HG02870 (cell line): Measurements from ENCODE around the gene AKR1C1.
"Not testable (repeated sequence)": the region's sequence is repeated elsewhere in the genome, so short reads cannot be mapped to it uniquely, and the experiment has no call there.

ENCODE experiments used
- ATAC-seq: cut with Tn5 transposase; IDR thresholded peaks from one replicate; pipeline ENCODE4 v1.9.1; 2021; ENCODE audit warnings: mild to moderate bottlenecking, moderate library complexity; ENCODE audit not compliant: unreplicated experiment

The AKR1C1 gene

DNA sequence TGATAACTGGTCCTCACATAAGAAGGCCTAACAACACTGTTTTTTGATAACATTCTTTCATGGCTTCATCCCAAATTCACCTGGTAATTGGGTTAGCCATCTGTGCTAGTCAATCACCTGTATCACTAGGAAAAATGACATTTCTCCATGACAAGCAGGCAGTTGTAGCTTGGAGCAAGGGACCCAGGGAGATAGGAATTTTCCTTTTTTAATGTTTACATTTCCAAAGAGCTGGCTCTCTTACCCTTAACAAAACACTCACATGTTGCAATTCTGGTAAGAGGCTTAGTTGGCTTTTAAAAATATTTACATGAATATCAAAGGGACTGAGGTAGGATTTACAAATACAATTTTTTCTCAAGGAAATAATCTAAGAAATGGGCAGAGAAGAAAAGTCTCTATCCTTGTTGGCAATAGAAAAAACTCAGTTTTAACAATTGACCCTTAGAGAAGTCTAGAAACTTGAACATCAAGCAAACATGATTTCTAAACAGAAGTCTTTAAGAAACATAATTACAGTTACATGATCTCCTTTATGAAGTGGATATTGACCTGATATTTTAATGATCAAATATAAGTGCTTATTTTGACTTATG lies 16.1 kb upstream of the AKR1C1 start:
- ATAC-seq, result no peak

GRCh38 chr10:4947635-4948596 lies 15.3 kb upstream of the AKR1C1 start:
- no peak for ATAC-seq

DNA sequence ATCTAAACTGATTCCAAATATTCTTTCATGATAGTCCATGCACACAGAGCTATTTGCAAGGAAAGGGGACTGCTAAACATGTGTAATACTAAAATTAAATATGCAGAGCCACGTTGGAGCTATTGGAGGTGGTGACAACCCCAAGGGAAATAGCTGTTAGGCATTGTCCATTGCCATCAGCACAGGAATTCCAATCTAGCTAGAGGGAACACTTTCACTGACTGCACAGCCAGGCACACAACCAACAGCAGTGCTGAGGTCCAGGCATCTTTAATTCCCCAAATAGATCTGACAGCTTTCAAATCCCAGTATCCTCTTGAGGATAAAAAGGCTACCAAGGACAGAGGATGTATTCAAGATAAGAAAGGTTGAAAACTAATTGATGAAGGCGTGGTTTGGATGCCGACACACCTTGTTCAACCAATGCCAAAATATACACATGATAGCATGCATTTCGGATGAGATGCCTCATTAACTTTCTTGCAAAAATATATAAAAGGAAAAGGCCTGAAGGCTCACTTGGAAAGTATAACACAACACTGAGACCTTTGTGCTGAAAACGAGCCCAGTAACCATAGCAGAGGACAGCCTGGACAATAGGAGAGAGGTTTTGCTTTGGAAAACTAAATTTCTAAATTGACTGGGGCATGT lies 11.6 kb upstream of the AKR1C1 start:
- not testable (repeated sequence) for ATAC-seq

DNA sequence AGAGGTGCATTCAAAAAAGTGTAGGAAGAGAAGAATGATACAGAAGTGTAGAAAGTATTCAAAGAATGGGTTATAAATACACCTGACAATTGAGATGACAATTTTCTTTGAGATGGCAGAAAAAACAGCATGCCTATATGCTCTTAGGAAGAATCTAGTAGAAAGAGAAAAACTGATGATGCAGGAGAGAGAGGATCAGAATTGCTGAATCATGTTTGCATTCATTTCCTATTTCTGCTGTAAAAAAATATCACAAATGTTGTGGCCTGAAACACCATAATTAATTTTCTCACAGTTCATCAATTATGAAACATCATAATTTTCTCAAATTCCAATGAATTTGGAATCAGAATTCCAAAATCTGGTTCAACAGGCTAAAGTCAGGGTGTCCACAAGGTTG lies 9.8 kb upstream of the AKR1C1 start:
- ATAC-seq, result no peak

DNA sequence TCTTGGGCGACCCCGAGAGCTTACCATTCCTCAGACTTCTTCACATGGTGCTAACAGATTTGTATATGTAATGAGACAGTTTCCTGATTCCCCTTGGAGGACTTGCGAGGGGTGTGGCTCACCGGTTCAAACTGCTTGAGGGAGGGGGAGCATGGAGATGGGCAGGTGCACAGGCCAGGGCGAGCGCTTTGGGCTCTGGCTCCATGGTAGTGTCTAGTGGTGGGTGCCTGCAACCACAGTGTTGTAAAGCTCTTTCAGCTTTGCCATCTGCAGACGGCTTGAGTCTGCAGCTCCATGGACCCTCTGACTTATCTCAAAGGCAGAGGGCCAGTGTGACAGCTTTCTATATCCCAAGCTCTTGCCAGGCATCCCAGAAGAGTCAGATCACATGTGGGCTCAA lies 7.1 kb upstream of the AKR1C1 start:
- ATAC-seq, result not testable (repeated sequence)

- not testable (repeated sequence) for ATAC-seq
Observed at GRCh38 chr10:4956955-4957645, 6.1 kb upstream of the AKR1C1 start.

- not testable (repeated sequence) for ATAC-seq
Observed at GRCh38 chr10:4961558-4961957, 1.7 kb upstream of the AKR1C1 start.

GRCh38 chr10:4962308-4962707 lies 907 bp upstream of the AKR1C1 start:
- not testable (repeated sequence) for ATAC-seq

DNA sequence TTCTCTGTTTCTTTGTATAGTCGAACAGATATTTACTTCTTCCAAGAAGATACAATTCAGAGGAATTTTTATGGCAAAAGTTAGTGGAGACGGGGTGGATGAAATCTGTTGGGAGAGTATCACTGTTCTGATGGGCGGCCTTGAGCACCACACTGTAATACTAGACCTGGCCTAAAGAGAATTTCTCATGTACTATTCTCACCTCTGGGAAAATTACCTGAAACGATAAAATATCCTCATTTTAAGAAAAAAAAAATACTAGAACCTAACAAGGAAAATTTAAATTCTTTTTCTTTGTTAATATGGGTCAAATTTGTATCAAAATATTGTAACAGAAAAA lies 570 bp downstream of the AKR1C1 start:
- ATAC-seq, result not testable (repeated sequence)

DNA sequence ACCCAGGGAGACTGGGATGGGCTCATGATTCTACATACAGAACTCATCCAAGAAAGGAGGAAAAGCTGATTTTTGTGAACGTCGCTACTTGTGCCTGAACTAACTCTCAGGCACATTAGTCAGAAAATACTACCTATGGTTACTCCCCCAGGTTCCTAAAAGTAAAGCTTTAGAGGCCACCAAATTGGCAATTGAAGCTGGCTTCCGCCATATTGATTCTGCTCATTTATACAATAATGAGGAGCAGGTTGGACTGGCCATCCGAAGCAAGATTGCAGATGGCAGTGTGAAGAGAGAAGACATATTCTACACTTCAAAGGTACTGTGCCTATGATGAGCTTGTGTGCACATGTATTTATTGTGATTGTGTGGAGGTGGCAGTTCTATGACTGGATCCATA lies 2.5 kb downstream of the AKR1C1 start:
- not testable (repeated sequence) for ATAC-seq

DNA sequence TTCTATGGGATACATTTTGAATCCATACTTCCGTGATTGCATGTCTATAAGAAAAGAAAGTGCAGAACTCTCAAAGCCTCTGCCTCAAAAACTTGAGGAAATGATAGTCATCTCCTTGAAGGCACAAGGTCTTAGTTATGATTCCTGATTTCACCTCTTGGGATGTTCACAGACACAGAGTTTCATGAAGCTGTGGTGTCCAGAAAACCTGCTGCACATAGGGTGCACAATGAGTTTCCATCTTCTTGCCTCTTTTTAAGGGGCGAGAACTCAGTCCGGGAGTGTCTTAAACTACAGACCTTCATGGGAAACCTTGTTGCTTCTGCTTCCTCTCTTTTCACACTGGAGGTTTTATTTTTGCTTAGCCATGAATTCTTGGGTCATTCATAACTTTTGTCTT lies 4.0 kb downstream of the AKR1C1 start:
- not testable (repeated sequence) for ATAC-seq

- ATAC-seq, result not testable (repeated sequence)
Observed at GRCh38 chr10:4969289-4969688, 6.1 kb downstream of the AKR1C1 start.

DNA sequence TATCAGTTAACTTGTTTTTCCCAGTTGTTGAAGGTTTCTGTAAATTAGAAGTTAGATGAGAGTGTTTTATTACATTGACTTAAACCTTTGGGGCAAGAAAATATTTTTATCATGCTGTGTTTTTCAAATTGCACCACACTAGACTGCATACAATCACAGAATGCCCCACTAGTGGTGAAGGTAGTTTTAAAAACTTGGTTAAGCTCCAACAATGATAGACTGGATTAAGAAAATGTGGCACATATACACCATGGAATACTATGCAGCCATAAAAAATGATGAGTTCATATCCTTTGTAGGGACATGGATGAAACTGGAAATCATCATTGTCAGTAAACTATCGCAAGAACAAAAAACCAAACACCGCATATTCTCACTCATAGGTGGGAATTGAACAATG lies 7.1 kb downstream of the AKR1C1 start:
- not testable (repeated sequence) for ATAC-seq

DNA sequence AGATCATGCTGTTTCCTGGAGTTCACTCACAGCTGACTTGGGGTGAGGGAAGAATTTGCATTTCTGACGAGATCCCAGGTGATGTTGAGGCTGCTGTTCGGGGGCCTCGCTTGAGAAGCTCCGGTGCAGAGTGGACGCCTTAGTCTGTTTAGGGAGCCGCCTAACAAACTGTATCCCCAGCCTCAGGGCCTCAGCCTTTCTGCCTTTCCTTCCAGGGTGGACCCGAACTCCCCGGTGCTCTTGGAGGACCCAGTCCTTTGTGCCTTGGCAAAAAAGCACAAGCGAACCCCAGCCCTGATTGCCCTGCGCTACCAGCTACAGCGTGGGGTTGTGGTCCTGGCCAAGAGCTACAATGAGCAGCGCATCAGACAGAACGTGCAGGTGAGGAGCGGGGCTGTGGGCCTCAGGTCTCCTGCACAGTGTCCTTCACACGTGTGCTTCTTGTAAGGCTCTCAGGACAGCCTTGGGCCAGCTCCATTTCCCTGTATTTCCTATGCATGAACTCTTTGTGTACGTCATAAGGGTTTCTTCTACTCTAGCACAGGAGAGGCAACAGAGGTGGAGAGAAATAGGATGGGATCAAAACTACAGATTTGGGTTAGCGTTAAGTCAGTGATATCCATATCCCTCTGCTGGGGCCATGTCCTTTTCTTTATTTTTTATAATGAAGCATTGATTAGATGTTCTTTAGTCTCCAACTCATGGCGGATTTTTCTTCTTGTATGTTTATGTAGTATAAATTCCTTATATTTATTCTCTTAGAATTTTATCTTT lies 9.3 kb downstream of the AKR1C1 start:
- ATAC-seq, result not testable (repeated sequence)

GRCh38 chr10:4973294-4973693 lies 10.1 kb downstream of the AKR1C1 start:
- not testable (repeated sequence) for ATAC-seq

DNA sequence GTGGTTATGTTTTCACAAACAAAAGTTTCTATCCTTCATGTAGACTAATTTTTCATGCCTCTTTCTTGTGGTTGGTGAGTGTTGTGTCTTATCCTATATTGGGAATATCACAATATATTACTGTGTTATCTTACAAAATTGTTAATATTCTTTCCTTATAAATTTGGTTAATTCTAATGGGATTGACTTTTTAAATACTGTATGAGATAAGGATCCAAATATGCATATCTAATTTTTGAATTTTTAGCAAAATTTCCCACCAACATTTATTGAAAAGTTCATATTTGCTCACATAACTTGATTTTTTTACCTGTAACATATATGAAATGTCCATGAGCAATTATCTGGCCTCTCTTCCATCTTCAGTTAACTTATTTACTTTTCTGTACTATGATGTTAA lies 11.2 kb downstream of the AKR1C1 start:
- not testable (repeated sequence) for ATAC-seq

DNA sequence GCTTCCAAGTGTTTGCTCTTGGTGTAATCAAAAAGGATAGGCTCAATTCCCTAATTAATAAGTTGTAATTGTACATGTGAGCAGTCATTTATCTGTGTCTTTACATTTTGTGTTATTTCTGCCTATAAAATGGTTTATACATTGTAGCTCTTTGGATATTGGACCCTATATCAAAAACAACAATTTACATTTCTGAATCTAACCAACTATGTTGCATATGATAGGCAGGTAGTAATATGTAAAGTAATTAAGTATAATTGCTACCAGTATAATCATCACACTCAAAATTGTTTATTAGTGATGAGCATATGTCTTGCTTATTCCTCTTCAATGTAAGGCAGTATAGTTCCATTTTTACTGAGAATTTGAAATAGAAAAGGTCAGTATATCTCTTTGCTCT lies 13.8 kb downstream of the AKR1C1 start:
- no peak for ATAC-seq

DNA sequence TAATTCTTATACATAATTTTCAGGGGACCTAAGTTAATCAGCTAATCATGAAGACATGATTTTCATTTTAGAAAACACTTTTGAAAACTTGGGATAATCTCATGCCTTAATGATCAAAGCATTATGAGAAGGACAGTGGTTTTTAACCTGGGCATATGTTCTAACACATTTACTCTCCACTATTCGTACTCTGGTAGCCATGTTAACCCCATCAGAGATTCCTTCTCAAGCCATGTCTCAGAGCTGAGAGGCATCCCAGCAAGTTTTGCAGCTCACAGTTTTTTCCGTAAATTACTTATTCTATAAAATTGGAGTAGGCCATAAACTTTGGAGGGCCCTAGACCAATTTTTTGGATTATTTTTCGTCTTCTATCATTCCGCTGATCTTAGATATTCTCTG lies 15.7 kb downstream of the AKR1C1 start:
- ATAC-seq, result no peak

DNA sequence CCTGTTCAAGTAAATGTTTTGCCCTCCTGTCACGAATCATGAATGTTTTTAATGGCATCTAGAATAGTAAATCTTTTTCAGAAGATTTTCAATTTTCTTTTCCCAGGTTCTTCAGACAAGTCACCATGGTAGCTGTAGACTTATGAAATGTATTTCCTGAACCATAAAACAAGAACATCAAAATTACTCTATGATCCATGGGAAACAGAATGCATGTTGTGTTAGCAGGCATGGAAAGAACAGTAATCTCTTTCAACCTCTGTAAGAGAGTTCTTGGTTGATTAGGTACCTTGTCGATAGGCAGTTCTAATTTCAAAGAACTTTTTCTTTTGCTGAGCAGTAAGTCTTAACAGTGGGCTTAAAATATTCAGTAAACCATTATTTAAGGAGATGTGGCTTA lies 17.6 kb downstream of the AKR1C1 start:
- no peak for ATAC-seq

GRCh38 chr10:4981722-4982471 lies 18.7 kb downstream of the AKR1C1 start:
- ATAC-seq, result peak; percentile 44
